H1 (cell line): ENCODE measurements around the gene TMEM196. TPM values are rescaled to one million over a fixed set of nuclear protein-coding genes. Genes with fewer than 3 reads are reported as not detected.

ENCODE experiments used
- ASH2L ChIP-seq: fragments of 200-600, 300-600 bp; sonication (generic); IDR thresholded peaks from one replicate; pipeline ENCODE4 v1.7.1; 2017; ENCODE audit warnings: low read length
- ATF3 ChIP-seq: IDR thresholded peaks from 2 replicates; pipeline ENCODE4 v1.6.1; 2011; ENCODE audit warnings: low read depth, mild to moderate bottlenecking, low read length; ENCODE audit not compliant: insufficient read depth
- BRCA1 ChIP-seq: IDR thresholded peaks from 2 replicates; pipeline ENCODE4 v1.6.1; 2012; ENCODE audit warnings: low read depth, low read length, improper control_type of control experiment
- E2F6 ChIP-seq: IDR thresholded peaks from 2 replicates; pipeline ENCODE4 v1.6.1; 2012; ENCODE audit warnings: inconsistent platforms
- EP300 ChIP-seq, 2 experiments: IDR thresholded peaks; 1 replicate in 1 of 2; 2 replicates in 1 of 2; pipeline ENCODE4 v1.6.1; 2011 to 2012; ENCODE audit warnings: low read depth in 2 of 2, low read length in 2 of 2, mild to moderate bottlenecking in 2 of 2, borderline replicate concordance in 1 of 2, inconsistent platforms in 1 of 2, moderate library complexity in 1 of 2
- FOSL1 ChIP-seq: IDR thresholded peaks from 2 replicates; pipeline ENCODE4 v1.6.1; 2011; ENCODE audit warnings: mild to moderate bottlenecking, low read depth, low read length, moderate library complexity; ENCODE audit not compliant: insufficient read depth
- HDAC2 ChIP-seq, 2 experiments: fragments of 300-600 bp in 1 of 2; sonication (generic) in 1 of 2; IDR thresholded peaks; 2 replicates each; pipeline ENCODE4 v1.6.1; 2011 to 2012; ENCODE audit warnings: low read depth in 2 of 2, low read length in 2 of 2, mild to moderate bottlenecking in 2 of 2, moderate library complexity in 2 of 2, borderline replicate concordance in 1 of 2, inconsistent platforms in 1 of 2
- KDM5A ChIP-seq: fragments of 200-600 bp; IDR thresholded peaks from 2 replicates; pipeline ENCODE4 v1.7.1; 2012; ENCODE audit warnings: mild to moderate bottlenecking, low read length, inconsistent platforms, mixed read lengths
- MAFK ChIP-seq: IDR thresholded peaks from 2 replicates; pipeline ENCODE4 v1.6.1; 2012; ENCODE audit warnings: low read depth, mild to moderate bottlenecking, improper control_type of control experiment, low read length
- POLR2AphosphoS5 ChIP-seq: IDR thresholded peaks from 2 replicates; pipeline ENCODE4 v1.6.1; 2011; ENCODE audit warnings: low read depth, low read length
- POU5F1 ChIP-seq: IDR thresholded peaks from 2 replicates; pipeline ENCODE4 v1.6.1; 2011; ENCODE audit warnings: low read depth, mild to moderate bottlenecking, low read length, moderate library complexity
- SP1 ChIP-seq: IDR thresholded peaks from 2 replicates; pipeline ENCODE4 v1.6.1; 2011; ENCODE audit warnings: low read depth, low read length
- TAF1 ChIP-seq: IDR thresholded peaks from 2 replicates; pipeline ENCODE4 v1.6.1; 2011; ENCODE audit warnings: mild to moderate bottlenecking, low read depth, low read length
- TCF12 ChIP-seq: IDR thresholded peaks from 2 replicates; pipeline ENCODE4 v1.6.1; 2011; ENCODE audit warnings: low read depth, mild to moderate bottlenecking, low read length
- TEAD4 ChIP-seq: IDR thresholded peaks from 2 replicates; pipeline ENCODE4 v1.6.1; 2012; ENCODE audit warnings: low read depth, low read length, inconsistent platforms, mixed read lengths
- polyA plus RNA-seq, 7 experiments: library from polyadenylated mRNA; depleted of rRNA in 3 of 7; stranded (reverse) in 5 of 7; unstranded in 2 of 7; fragments of >200 nt in 5 of 7; fragments of 200-250 nt in 2 of 7; gene quantifications; 1 replicate in 5 of 7; 2 replicates in 1 of 7; 4 replicates in 1 of 7; pipeline versions ENCODE4 v1.2.1 to v1.2.3, GENCODE V29; 2011 to 2013; ENCODE audit warnings: missing spikeins in 2 of 7, mixed read lengths in 2 of 7
- total RNA-seq: library from RNA; stranded (reverse); fragmentation: NEBNext Ultra II Directional; extraction: Animal tissue kit (Norgen Biotek cat#: 25700); gene quantifications from 2 replicates; pipeline ENCODE4 v1.2.1, GENCODE V29; 2021
- TF ChIP-seq, protein P1 (sequence below): IDR thresholded peaks from 2 replicates; pipeline ENCODE4 v1.6.1; 2011; ENCODE audit warnings: low read length, improper control_type of control experiment
- TF ChIP-seq, protein P2 (sequence below), 3 experiments: IDR thresholded peaks; 1 replicate in 2 of 3; 2 replicates in 1 of 3; pipeline versions ENCODE4 v1.5.1 to v1.6.1; 2011; ENCODE audit warnings: low read length in 3 of 3, mild to moderate bottlenecking in 3 of 3, inconsistent platforms in 2 of 3, low read depth in 1 of 3, moderate library complexity in 1 of 3; ENCODE audit not compliant: insufficient read depth in 1 of 3; ENCODE audit errors: control extremely low read depth in 1 of 3

The TMEM196 gene
- total and polyA plus RNA-seq, 2 of the 8 experiments (the other 6 are each of a cell fraction or from before 2014, with no cell fraction given), result 0.06 to 0.07 TPM

DNA sequence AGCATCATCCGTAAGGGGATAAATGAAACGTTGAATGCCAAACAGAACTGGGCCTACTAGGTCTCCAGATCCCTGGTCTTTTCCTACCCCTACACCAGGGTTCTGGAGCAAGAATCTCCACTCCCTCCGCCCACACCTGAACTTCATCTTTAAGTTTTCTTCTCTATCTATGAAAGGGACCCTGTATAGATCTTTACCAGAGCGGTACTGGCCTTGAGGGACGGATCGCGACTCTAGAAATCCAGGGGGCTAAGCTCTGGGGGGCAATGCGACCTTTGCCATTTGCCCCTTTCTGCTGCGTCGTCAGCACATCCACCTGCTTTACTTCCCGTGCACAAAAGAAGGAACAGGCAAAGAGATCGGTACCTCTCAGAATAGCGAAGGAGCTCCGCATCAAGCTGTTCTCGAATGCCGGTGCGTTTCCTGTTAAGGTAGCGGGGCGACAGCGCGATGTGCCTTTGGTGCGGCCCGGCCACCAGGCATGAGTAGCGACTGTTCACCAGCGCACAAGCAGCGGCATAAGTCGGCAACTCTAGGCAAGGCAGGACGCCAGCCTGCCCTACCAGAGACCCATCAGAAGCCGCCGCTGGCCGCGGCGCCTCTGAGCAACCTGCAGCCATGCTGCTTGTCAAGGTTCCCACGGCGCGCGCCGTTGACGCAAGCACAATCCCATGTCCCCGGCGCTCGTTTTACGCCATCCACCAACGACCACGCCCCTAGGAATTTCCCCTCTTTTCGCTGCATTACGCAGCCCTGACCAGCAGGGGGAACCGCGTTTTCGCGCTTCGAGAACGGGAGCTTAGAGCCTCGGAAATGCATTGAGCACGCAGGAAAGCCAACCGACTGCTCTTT is 64.8 kb downstream of the TMEM196 start, which contains the start of gene POLR1F (continued):
- TF ChIP-seq BRCA1 (peak; percentile 32; the same call in 1 of the 2 replicates), EP300 (IDR thresholded peaks at IDR 0.05; ENCODE audit: borderline replicate concordance in 1 of 2, low read depth in 2 of 2, low read length in 2 of 2) (peak in 1 of 2 experiments; percentile 51; a peak in 1 of 3 replicates), E2F6 (peak; percentile 87), TAF1 (peak; percentile 98), HDAC2 (IDR thresholded peaks at IDR 0.05; ENCODE audit: borderline replicate concordance in 1 of 2, low read depth in 2 of 2, low read length in 2 of 2) (peak in 1 of 2 experiments; percentile 96; a peak in 2 of 4 replicates), POLR2AphosphoS5 (peak; percentile 89), TEAD4 (peak; percentile 84), ASH2L (peak; percentile 97), POU5F1 (no peak), TCF12 (0 out of 2 replicates have a peak, but pooled peaks have one; percentile 41), FOSL1 (no peak), ATF3 (peak; percentile 88), MAFK (no peak), KDM5A (peak; percentile 98), SP1 (peak; percentile 69)
- TF ChIP-seq, protein P1, sequence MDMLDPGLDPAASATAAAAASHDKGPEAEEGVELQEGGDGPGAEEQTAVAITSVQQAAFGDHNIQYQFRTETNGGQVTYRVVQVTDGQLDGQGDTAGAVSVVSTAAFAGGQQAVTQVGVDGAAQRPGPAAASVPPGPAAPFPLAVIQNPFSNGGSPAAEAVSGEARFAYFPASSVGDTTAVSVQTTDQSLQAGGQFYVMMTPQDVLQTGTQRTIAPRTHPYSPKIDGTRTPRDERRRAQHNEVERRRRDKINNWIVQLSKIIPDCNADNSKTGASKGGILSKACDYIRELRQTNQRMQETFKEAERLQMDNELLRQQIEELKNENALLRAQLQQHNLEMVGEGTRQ, result 0 out of 2 replicates have a peak, but pooled peaks have one; percentile 29
- TF ChIP-seq, protein P2, sequence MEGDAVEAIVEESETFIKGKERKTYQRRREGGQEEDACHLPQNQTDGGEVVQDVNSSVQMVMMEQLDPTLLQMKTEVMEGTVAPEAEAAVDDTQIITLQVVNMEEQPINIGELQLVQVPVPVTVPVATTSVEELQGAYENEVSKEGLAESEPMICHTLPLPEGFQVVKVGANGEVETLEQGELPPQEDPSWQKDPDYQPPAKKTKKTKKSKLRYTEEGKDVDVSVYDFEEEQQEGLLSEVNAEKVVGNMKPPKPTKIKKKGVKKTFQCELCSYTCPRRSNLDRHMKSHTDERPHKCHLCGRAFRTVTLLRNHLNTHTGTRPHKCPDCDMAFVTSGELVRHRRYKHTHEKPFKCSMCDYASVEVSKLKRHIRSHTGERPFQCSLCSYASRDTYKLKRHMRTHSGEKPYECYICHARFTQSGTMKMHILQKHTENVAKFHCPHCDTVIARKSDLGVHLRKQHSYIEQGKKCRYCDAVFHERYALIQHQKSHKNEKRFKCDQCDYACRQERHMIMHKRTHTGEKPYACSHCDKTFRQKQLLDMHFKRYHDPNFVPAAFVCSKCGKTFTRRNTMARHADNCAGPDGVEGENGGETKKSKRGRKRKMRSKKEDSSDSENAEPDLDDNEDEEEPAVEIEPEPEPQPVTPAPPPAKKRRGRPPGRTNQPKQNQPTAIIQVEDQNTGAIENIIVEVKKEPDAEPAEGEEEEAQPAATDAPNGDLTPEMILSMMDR (IDR thresholded peaks at IDR 0.05; ENCODE audit: control extremely low read depth in 1 of 3, insufficient read depth in 1 of 3, low read depth in 1 of 3, low read length in 3 of 3), result peak; percentile 85 to 94 (median 89)
